Stimulated activated CD8-positive, alpha-beta memory T cell treated with anti-CD3 and anti-CD28 coated beads, Interleukin-2, amount 100 ng/mL, for 1 hour (primary cell): ENCODE results near the gene SLC28A3.

Experiments
- DNase-seq, 2 donors: peaks; one replicate each; pipeline ENCODE4 v3.0.0-alpha.2; 2020; ENCODE audit warnings: low read depth in 2 of 2

The SLC28A3 gene

GRCh38 chr9:84339962-84340361 lies 596 bp downstream of the SLC28A3 start:
- no peak for DNase-seq

- DNase-seq = no peak
Measured at GRCh38 chr9:84339503-84339902, 1.1 kb downstream of the SLC28A3 start.

GRCh38 chr9:84338792-84339191 lies 1.8 kb downstream of the SLC28A3 start:
- no peak for DNase-seq

- DNase-seq = no peak
Measured at GRCh38 chr9:84337252-84337651, 3.3 kb downstream of the SLC28A3 start.

GRCh38 chr9:84331119-84331809 lies 9.3 kb downstream of the SLC28A3 start:
- no peak for DNase-seq

GRCh38 chr9:84330246-84330645 lies 10.3 kb downstream of the SLC28A3 start:
- no peak for DNase-seq

- no peak for DNase-seq
Measured at GRCh38 chr9:84327184-84327583, 13.4 kb downstream of the SLC28A3 start.

- no peak for DNase-seq
Measured at GRCh38 chr9:84325347-84325973, 15.1 kb downstream of the SLC28A3 start.

GRCh38 chr9:84324811-84325210 lies 15.7 kb downstream of the SLC28A3 start:
- DNase-seq = no peak

- DNase-seq = no peak
Measured at GRCh38 chr9:84323858-84324257, 16.7 kb downstream of the SLC28A3 start.

- no peak for DNase-seq
Measured at GRCh38 chr9:84322828-84323227, 17.7 kb downstream of the SLC28A3 start.

GRCh38 chr9:84320231-84320630 lies 20.3 kb downstream of the SLC28A3 start:
- DNase-seq = no peak

- no peak for DNase-seq
Measured at GRCh38 chr9:84319632-84320031, 20.9 kb downstream of the SLC28A3 start.

GRCh38 chr9:84318981-84319380 lies 21.6 kb downstream of the SLC28A3 start:
- no peak for DNase-seq

GRCh38 chr9:84317563-84317962 lies 23.0 kb downstream of the SLC28A3 start:
- no peak for DNase-seq

GRCh38 chr9:84315278-84315877 lies 25.2 kb downstream of the SLC28A3 start:
- peak in 1 of 2 donors; percentile 8 for DNase-seq

- DNase-seq = no peak
Measured at GRCh38 chr9:84314306-84314705, 26.3 kb downstream of the SLC28A3 start.

- DNase-seq = no peak
Measured at GRCh38 chr9:84310883-84311282, 29.7 kb downstream of the SLC28A3 start.

- DNase-seq = no peak
Measured at GRCh38 chr9:84305497-84306131, 34.9 kb downstream of the SLC28A3 start.

- DNase-seq = no peak
Measured at GRCh38 chr9:84304166-84304565, 36.4 kb downstream of the SLC28A3 start.

GRCh38 chr9:84303061-84303460 lies 37.5 kb downstream of the SLC28A3 start:
- no peak for DNase-seq

- DNase-seq = no peak
Measured at GRCh38 chr9:84301851-84302250, 38.7 kb downstream of the SLC28A3 start.

GRCh38 chr9:84300271-84300670 lies 40.3 kb downstream of the SLC28A3 start:
- DNase-seq = no peak
